HEK293 (cell line): ENCODE measurements around the gene STK11.

Experiments
- BCL11B ChIP-seq: fragments of 450-650 bp; formaldehyde crosslinking; IDR thresholded peaks from 2 replicates; pipeline ENCODE4 v1.5.1; 2016; ENCODE audit warnings: low read depth, missing biosample characterization, missing genetic modification characterization
- FEZF1 ChIP-seq: fragments of 450-650 bp; formaldehyde crosslinking; IDR thresholded peaks from 2 replicates; pipeline ENCODE4 v1.5.1; 2016; ENCODE audit warnings: missing biosample characterization, missing genetic modification characterization
- GLIS1 ChIP-seq: fragments of 450-650 bp; formaldehyde crosslinking; IDR thresholded peaks from 2 replicates; pipeline ENCODE4 v1.5.1; 2016; ENCODE audit warnings: missing biosample characterization, missing genetic modification characterization
- KLF1 ChIP-seq: fragments of 450-650 bp; formaldehyde crosslinking; IDR thresholded peaks from 2 replicates; pipeline ENCODE4 v1.5.1; 2016; ENCODE audit warnings: missing biosample characterization, missing genetic modification characterization
- KLF7 ChIP-seq: fragments of 450-650 bp; formaldehyde crosslinking; IDR thresholded peaks from 2 replicates; pipeline ENCODE4 v1.5.1; 2016; ENCODE audit warnings: missing biosample characterization, missing genetic modification characterization, borderline replicate concordance
- SALL2 ChIP-seq: fragments of 450-650 bp; formaldehyde crosslinking; IDR thresholded peaks from 2 replicates; pipeline ENCODE4 v1.5.0; 2017; ENCODE audit warnings: missing biosample characterization, mild to moderate bottlenecking, missing genetic modification characterization, borderline replicate concordance
- SCRT1 ChIP-seq: fragments of 450-650 bp; formaldehyde crosslinking; IDR thresholded peaks from 2 replicates; pipeline ENCODE4 v1.5.1; 2016; ENCODE audit warnings: missing biosample characterization, missing genetic modification characterization, borderline replicate concordance
- SP2 ChIP-seq: fragments of 450-650 bp; formaldehyde crosslinking; IDR thresholded peaks from 2 replicates; pipeline ENCODE4 v1.5.1; 2016; ENCODE audit warnings: missing biosample characterization, missing genetic modification characterization
- ZBTB17 ChIP-seq: fragments of 450-650 bp; formaldehyde crosslinking; IDR thresholded peaks from 2 replicates; pipeline ENCODE4 v1.5.1; 2016; ENCODE audit warnings: missing biosample characterization, missing genetic modification characterization
- ZBTB20 ChIP-seq: fragments of 450-650 bp; formaldehyde crosslinking; IDR thresholded peaks from 2 replicates; pipeline ENCODE4 v1.5.1; 2016; ENCODE audit warnings: missing biosample characterization, missing genetic modification characterization
- ZBTB26 ChIP-seq: fragments of 450-650 bp; formaldehyde crosslinking; optimal IDR thresholded peaks from 2 replicates; pipeline ENCODE3; 2016; ENCODE audit warnings: missing biosample characterization, mild to moderate bottlenecking, missing genetic modification characterization
- ZBTB6 ChIP-seq: fragments of 450-650 bp; formaldehyde crosslinking; IDR thresholded peaks from 2 replicates; pipeline ENCODE4 v1.5.1; 2017; ENCODE audit warnings: missing biosample characterization, missing genetic modification characterization
- ZEB2 ChIP-seq: fragments of 450-650 bp; formaldehyde crosslinking; IDR thresholded peaks from 2 replicates; pipeline ENCODE4 v1.5.1; 2016; ENCODE audit warnings: missing biosample characterization, missing genetic modification characterization
- ZFP41 ChIP-seq: fragments of 450-650 bp; formaldehyde crosslinking; IDR thresholded peaks from 2 replicates; pipeline ENCODE4 v1.5.1; 2016; ENCODE audit warnings: missing biosample characterization, missing genetic modification characterization, borderline replicate concordance
- ZNF112 ChIP-seq: fragments of 450-650 bp; formaldehyde crosslinking; IDR thresholded peaks from 2 replicates; pipeline ENCODE4 v1.5.0; 2017; ENCODE audit warnings: missing biosample characterization, missing genetic modification characterization
- ZNF148 ChIP-seq: fragments of 450-650 bp; formaldehyde crosslinking; IDR thresholded peaks from 2 replicates; pipeline ENCODE4 v1.5.0; 2017; ENCODE audit warnings: missing biosample characterization, missing genetic modification characterization, borderline replicate concordance
- ZNF169 ChIP-seq: fragments of 450-650 bp; formaldehyde crosslinking; IDR thresholded peaks from 2 replicates; pipeline ENCODE4 v1.5.1; 2016; ENCODE audit warnings: missing biosample characterization, missing genetic modification characterization
- ZNF184 ChIP-seq: fragments of 450-650 bp; IDR thresholded peaks from 2 replicates; pipeline ENCODE4 v1.5.1; 2018; ENCODE audit warnings: missing biosample characterization, mild to moderate bottlenecking, missing genetic modification characterization
- ZNF214 ChIP-seq: fragments of 450-650 bp; formaldehyde crosslinking; IDR thresholded peaks from 2 replicates; pipeline ENCODE4 v1.5.1; 2017; ENCODE audit warnings: missing biosample characterization, mild to moderate bottlenecking, missing genetic modification characterization, borderline replicate concordance
- ZNF223 ChIP-seq: fragments of 450-650 bp; formaldehyde crosslinking; IDR thresholded peaks from 2 replicates; pipeline ENCODE4 v1.5.1; 2016; ENCODE audit warnings: missing biosample characterization, missing genetic modification characterization
- ZNF239 ChIP-seq: fragments of 450-650 bp; formaldehyde crosslinking; IDR thresholded peaks from 2 replicates; pipeline ENCODE4 v1.5.1; 2016; ENCODE audit warnings: missing biosample characterization, missing genetic modification characterization
- ZNF292 ChIP-seq: fragments of 450-650 bp; formaldehyde crosslinking; IDR thresholded peaks from 2 replicates; pipeline ENCODE4 v1.5.1; 2016; ENCODE audit warnings: low read depth, missing biosample characterization, missing genetic modification characterization, borderline replicate concordance
- ZNF311 ChIP-seq: fragments of 450-650 bp; formaldehyde crosslinking; IDR thresholded peaks from 2 replicates; pipeline ENCODE4 v1.5.1; 2017; ENCODE audit warnings: missing biosample characterization, missing genetic modification characterization, borderline replicate concordance
- ZNF335 ChIP-seq: fragments of 450-650 bp; formaldehyde crosslinking; conservative IDR thresholded peaks from 2 replicates; pipeline ENCODE4 v1.5.1; 2016; ENCODE audit warnings: missing biosample characterization, missing genetic modification characterization
- ZNF449 ChIP-seq: fragments of 450-650 bp; formaldehyde crosslinking; IDR thresholded peaks from 2 replicates; pipeline ENCODE4 v1.5.1; 2017; ENCODE audit warnings: missing biosample characterization, mild to moderate bottlenecking, missing genetic modification characterization, moderate library complexity
- ZNF501 ChIP-seq: fragments of 450-650 bp; formaldehyde crosslinking; IDR thresholded peaks from 2 replicates; pipeline ENCODE4 v1.5.1; 2016; ENCODE audit warnings: missing biosample characterization, missing genetic modification characterization
- ZNF558 ChIP-seq: fragments of 450-650 bp; formaldehyde crosslinking; IDR thresholded peaks from 2 replicates; pipeline ENCODE4 v1.5.1; 2016; ENCODE audit warnings: missing biosample characterization, missing genetic modification characterization
- ZNF600 ChIP-seq: fragments of 450-650 bp; formaldehyde crosslinking; IDR thresholded peaks from 2 replicates; pipeline ENCODE4 v1.5.1; 2016; ENCODE audit warnings: missing biosample characterization, missing genetic modification characterization
- ZNF610 ChIP-seq: fragments of 450-650 bp; formaldehyde crosslinking; IDR thresholded peaks from 2 replicates; pipeline ENCODE4 v1.5.1; 2016; ENCODE audit warnings: missing biosample characterization, missing genetic modification characterization, borderline replicate concordance
- ZNF658 ChIP-seq: fragments of 450-650 bp; formaldehyde crosslinking; IDR thresholded peaks from 2 replicates; pipeline ENCODE4; 2016; ENCODE audit warnings: missing biosample characterization, missing genetic modification characterization
- ZNF76 ChIP-seq: fragments of 450-650 bp; formaldehyde crosslinking; IDR thresholded peaks from 2 replicates; pipeline ENCODE4; 2016; ENCODE audit warnings: low read depth, missing biosample characterization, missing genetic modification characterization, borderline replicate concordance
- ZXDB ChIP-seq: fragments of 450-650 bp; formaldehyde crosslinking; IDR thresholded peaks from 2 replicates; pipeline ENCODE4 v1.5.1; 2016; ENCODE audit warnings: missing biosample characterization, missing genetic modification characterization

STK11 gene

GRCh38 chr19:1268226-1269064 lies 62.9 kb downstream of the STK11 start (continued):
- TF ChIP-seq ZNF449 (tag by site-specific recombination) (no peak), ZBTB17 (no peak), ZNF335 (tag by site-specific recombination) (peak; percentile 63), BCL11B (tag by site-specific recombination) (0 out of 2 replicates have a peak, but pooled peaks have one; percentile 5), ZNF76 (tag by site-specific recombination) (no peak), ZNF239 (tag by site-specific recombination) (no peak), ZNF214 (tag by site-specific recombination) (no peak), SALL2 (tag by site-specific recombination) (no peak), ZNF148 (tag by site-specific recombination) (no peak), SCRT1 (tag by site-specific recombination) (peak; percentile 61; the same call in 1 of the 2 replicates), ZNF223 (tag by site-specific recombination) (no peak), KLF7 (tag by site-specific recombination) (0 out of 2 replicates have a peak, but pooled peaks have one; percentile 28), ZXDB (tag by site-specific recombination) (no peak), ZBTB26 (no peak), ZNF184 (no peak), ZBTB20 (tag by site-specific recombination) (peak; percentile 45), KLF1 (tag by site-specific recombination) (no peak), ZNF600 (tag by site-specific recombination) (peak; percentile 55; the same call in 1 of the 2 replicates), ZNF311 (no peak), ZBTB6 (tag by site-specific recombination) (no peak), ZNF169 (tag by site-specific recombination) (no peak), ZFP41 (tag by site-specific recombination) (no peak), SP2 (tag by site-specific recombination) (no peak), ZNF112 (no peak), ZNF292 (tag by site-specific recombination) (no peak), ZNF658 (tag by site-specific recombination) (no peak), GLIS1 (no peak), ZNF558 (tag by site-specific recombination) (no peak), FEZF1 (no peak), ZNF610 (tag by site-specific recombination) (no peak), ZEB2 (tag by site-specific recombination) (peak; percentile 82; the same call in 1 of the 2 replicates), ZNF501 (no peak)
